Keratinocyte (primary cell): ENCODE measurements around the gene BNIP1.

Source experiments
- EZH2 ChIP-seq: IDR thresholded peaks from one replicate; pipeline ENCODE4 v1.6.1; 2012; ENCODE audit warnings: inconsistent platforms, mild to moderate bottlenecking, low read length, moderate library complexity
- TF ChIP-seq, protein P1 (sequence below), 3 experiments: IDR thresholded peaks in 1 of 3; conservative IDR thresholded peaks in 1 of 3; optimal IDR thresholded peaks in 1 of 3; 2 replicates in 2 of 3; 3 replicates in 1 of 3; pipeline versions ENCODE3 to v1.5.1; 2011; ENCODE audit warnings: low read length in 3 of 3, mild to moderate bottlenecking in 3 of 3, moderate library complexity in 2 of 3, control low read depth in 1 of 3, inconsistent platforms in 1 of 3; ENCODE audit not compliant: insufficient read depth in 2 of 3; ENCODE audit errors: extremely low read depth in 1 of 3

GRCh38 chr5:173200356-173200755 lies 56.0 kb downstream of the BNIP1 start:
- TF ChIP-seq, protein P1, sequence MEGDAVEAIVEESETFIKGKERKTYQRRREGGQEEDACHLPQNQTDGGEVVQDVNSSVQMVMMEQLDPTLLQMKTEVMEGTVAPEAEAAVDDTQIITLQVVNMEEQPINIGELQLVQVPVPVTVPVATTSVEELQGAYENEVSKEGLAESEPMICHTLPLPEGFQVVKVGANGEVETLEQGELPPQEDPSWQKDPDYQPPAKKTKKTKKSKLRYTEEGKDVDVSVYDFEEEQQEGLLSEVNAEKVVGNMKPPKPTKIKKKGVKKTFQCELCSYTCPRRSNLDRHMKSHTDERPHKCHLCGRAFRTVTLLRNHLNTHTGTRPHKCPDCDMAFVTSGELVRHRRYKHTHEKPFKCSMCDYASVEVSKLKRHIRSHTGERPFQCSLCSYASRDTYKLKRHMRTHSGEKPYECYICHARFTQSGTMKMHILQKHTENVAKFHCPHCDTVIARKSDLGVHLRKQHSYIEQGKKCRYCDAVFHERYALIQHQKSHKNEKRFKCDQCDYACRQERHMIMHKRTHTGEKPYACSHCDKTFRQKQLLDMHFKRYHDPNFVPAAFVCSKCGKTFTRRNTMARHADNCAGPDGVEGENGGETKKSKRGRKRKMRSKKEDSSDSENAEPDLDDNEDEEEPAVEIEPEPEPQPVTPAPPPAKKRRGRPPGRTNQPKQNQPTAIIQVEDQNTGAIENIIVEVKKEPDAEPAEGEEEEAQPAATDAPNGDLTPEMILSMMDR (optimal IDR thresholded peaks at IDR 0.05 in 1 of 3, IDR thresholded peaks at IDR 0.05 in 1 of 3, conservative IDR thresholded peaks at IDR 0.05 in 1 of 3; ENCODE audit: extremely low read depth in 1 of 3, insufficient read depth in 2 of 3, low read length in 3 of 3): no peak
- no peak for TF ChIP-seq EZH2
